Right lobe of liver (tissue), 4 donors: ENCODE measurements around the gene TOM1L2.

Experiments
- POLR2A ChIP-seq: fragments of 450-650 bp; IDR thresholded peaks from one replicate; pipeline ENCODE4 v1.6.1; 2017; ENCODE audit warnings: antibody characterized with exemption, mild to moderate bottlenecking
- TF ChIP-seq, protein P1 (sequence below), 4 donors: fragments of 200-600 bp in 3 of 4; fragments of 450-650 bp in 1 of 4; IDR thresholded peaks; one replicate each; pipeline versions ENCODE4 v1.5.1 to v1.8.0; 2016 to 2022; ENCODE audit warnings: antibody characterized with exemption in 4 of 4, mild to moderate bottlenecking in 2 of 4
- donor health status: DM: no; HTN: no; CAD: no.
- donor health status: DM: no; HTN: no; CAD: no.
- donor health status: DM: no; HTN: yes; CAD: no.

DNA sequence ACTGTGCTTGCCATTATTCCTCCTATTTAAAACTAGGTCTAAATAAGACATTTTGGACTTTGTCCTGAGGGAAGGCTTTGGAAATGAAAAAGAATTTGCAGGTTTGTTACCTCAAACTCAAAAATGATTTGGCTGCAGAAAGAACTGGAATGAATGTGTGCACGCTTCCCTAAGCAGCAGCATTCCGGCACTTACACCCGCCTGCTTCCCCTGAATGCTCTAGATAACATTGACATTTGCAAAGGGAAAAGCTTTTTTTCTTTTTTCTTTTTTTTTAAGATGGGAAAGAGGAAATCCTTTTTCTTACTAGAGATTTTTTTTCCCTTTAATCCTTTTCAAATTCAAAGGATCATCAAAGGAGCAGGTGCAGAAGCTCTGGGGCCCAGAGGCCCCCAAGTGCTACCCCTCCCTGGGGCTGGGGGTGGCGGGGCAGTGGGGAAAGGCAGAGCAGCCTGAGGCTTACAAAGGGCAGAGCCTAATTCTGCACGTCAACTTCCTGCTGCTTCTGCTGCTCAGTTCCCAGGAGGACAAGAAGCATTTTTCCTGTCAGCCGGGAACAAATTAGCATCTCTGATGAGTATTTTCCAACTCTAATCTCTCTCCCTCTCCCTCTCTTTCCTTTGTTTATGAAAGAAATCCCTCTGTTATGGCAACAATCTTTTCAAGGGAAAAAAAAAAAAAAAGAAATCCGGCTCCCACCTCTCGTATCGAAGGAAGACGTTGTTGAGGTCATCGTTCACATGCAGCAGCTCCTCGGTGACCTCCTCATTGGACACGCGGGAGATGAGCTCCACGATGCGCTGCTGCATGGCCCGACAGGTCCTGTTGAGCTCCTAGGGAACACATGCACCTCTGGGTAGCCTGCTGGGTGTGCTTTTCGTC, 103.3 kb downstream of the TOM1L2 start:
- TF ChIP-seq POLR2A = no peak
- TF ChIP-seq, protein P1, sequence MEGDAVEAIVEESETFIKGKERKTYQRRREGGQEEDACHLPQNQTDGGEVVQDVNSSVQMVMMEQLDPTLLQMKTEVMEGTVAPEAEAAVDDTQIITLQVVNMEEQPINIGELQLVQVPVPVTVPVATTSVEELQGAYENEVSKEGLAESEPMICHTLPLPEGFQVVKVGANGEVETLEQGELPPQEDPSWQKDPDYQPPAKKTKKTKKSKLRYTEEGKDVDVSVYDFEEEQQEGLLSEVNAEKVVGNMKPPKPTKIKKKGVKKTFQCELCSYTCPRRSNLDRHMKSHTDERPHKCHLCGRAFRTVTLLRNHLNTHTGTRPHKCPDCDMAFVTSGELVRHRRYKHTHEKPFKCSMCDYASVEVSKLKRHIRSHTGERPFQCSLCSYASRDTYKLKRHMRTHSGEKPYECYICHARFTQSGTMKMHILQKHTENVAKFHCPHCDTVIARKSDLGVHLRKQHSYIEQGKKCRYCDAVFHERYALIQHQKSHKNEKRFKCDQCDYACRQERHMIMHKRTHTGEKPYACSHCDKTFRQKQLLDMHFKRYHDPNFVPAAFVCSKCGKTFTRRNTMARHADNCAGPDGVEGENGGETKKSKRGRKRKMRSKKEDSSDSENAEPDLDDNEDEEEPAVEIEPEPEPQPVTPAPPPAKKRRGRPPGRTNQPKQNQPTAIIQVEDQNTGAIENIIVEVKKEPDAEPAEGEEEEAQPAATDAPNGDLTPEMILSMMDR (IDR thresholded peaks at IDR 0.05) = no peak
